HEK293 (cell line): ENCODE data around the gene STK24.

Experiments
- CTCF ChIA-PET: fragments of 350-600 bp; formaldehyde crosslinking; extraction: SDS; loops from one replicate; lab custom pipeline; 2021; ENCODE audit warnings: antibody characterized with exemption; lab: Yijun Ruan, JAX
- POLR2A ChIA-PET: fragments of 300-600 bp; formaldehyde crosslinking; extraction: SDS; loops from one replicate; lab custom pipeline; 2020; ENCODE audit warnings: antibody characterized with exemption, inconsistent platforms; lab: Yijun Ruan, JAX
- H3K27ac ChIP-seq: fragments of 200-500 bp; sonication (Bioruptor generic); 2 replicates; pipeline ENCODE4 v1.5.1; 2014; ENCODE audit warnings: low read depth, low read length, control low read depth, inconsistent platforms; ENCODE audit errors: extremely low read depth
- H3K36me3 ChIP-seq, 2 experiments: fragments of 200-500 bp in 1 of 2; sonication (Bioruptor generic) in 1 of 2; 1 replicate in 1 of 2; 2 replicates in 1 of 2; pipeline ENCODE4 v1.5.1; 2014 to 2017; ENCODE audit warnings: inconsistent platforms in 2 of 2, low read length in 2 of 2; ENCODE audit not compliant: control insufficient read depth in 2 of 2, insufficient read depth in 1 of 2
- H3K4me1 ChIP-seq: fragments of 200-500 bp; sonication (Bioruptor generic); 2 replicates; pipeline ENCODE4 v1.5.1; 2014; ENCODE audit warnings: mild to moderate bottlenecking, low read length, inconsistent platforms; ENCODE audit not compliant: control insufficient read depth, insufficient read depth
- H3K4me3 ChIP-seq: 2 replicates; pipeline ENCODE4 v1.5.1; 2011; ENCODE audit warnings: low read depth, mild to moderate bottlenecking, control low read depth, low read length, moderate library complexity
- H3K9me3 ChIP-seq: fragments of 200-500 bp; sonication (Bioruptor generic); 2 replicates; pipeline ENCODE4 v1.5.1; 2014; ENCODE audit warnings: low read depth, low read length, inconsistent platforms; ENCODE audit not compliant: control insufficient read depth, insufficient read depth
- BCL11A ChIP-seq: fragments of 450-650 bp; formaldehyde crosslinking; IDR thresholded peaks from 2 replicates; pipeline ENCODE4 v1.5.1; 2016; ENCODE audit warnings: low read depth, missing biosample characterization, missing genetic modification characterization
- GLIS2 ChIP-seq: fragments of 450-650 bp; formaldehyde crosslinking; IDR thresholded peaks from 2 replicates; pipeline ENCODE4 v1.5.1; 2016; ENCODE audit warnings: missing biosample characterization, missing genetic modification characterization
- HOXC10 ChIP-seq: sonication (generic); formaldehyde crosslinking; IDR thresholded peaks from 2 replicates; pipeline ENCODE4 v1.8.1; 2023; ENCODE audit warnings: mild to moderate bottlenecking, missing genetic modification reagents
- OSR2 ChIP-seq: fragments of 450-650 bp; formaldehyde crosslinking; IDR thresholded peaks from 2 replicates; pipeline ENCODE4 v1.5.1; 2016; ENCODE audit warnings: missing biosample characterization, missing genetic modification characterization
- SALL2 ChIP-seq: fragments of 450-650 bp; formaldehyde crosslinking; IDR thresholded peaks from 2 replicates; pipeline ENCODE4 v1.5.0; 2017; ENCODE audit warnings: missing biosample characterization, mild to moderate bottlenecking, missing genetic modification characterization, borderline replicate concordance
- SCRT1 ChIP-seq: fragments of 450-650 bp; formaldehyde crosslinking; IDR thresholded peaks from 2 replicates; pipeline ENCODE4 v1.5.1; 2016; ENCODE audit warnings: missing biosample characterization, missing genetic modification characterization, borderline replicate concordance
- SETDB1 ChIP-seq: IDR thresholded peaks from one replicate; pipeline ENCODE4 v1.6.1; 2017; ENCODE audit warnings: mild to moderate bottlenecking, low read length, moderate library complexity, mixed read lengths; ENCODE audit not compliant: insufficient read length
- SP7 ChIP-seq: fragments of 450-650 bp; formaldehyde crosslinking; IDR thresholded peaks from 2 replicates; pipeline ENCODE4 v1.5.1; 2016; ENCODE audit warnings: missing biosample characterization, missing genetic modification characterization
- YY2 ChIP-seq: fragments of 450-650 bp; formaldehyde crosslinking; IDR thresholded peaks from 2 replicates; pipeline ENCODE4 v1.5.1; 2016; ENCODE audit warnings: missing biosample characterization, missing genetic modification characterization
- ZBTB10 ChIP-seq: fragments of 450-650 bp; formaldehyde crosslinking; IDR thresholded peaks from 2 replicates; pipeline ENCODE4 v1.5.1; 2016; ENCODE audit warnings: missing biosample characterization, missing genetic modification characterization
- ZBTB44 ChIP-seq: fragments of 450-650 bp; IDR thresholded peaks from 2 replicates; pipeline ENCODE4 v1.5.1; 2018; ENCODE audit warnings: missing biosample characterization, mild to moderate bottlenecking, missing genetic modification characterization
- ZEB2 ChIP-seq: fragments of 450-650 bp; formaldehyde crosslinking; IDR thresholded peaks from 2 replicates; pipeline ENCODE4 v1.5.1; 2016; ENCODE audit warnings: missing biosample characterization, missing genetic modification characterization
- ZFP3 ChIP-seq: fragments of 450-650 bp; formaldehyde crosslinking; IDR thresholded peaks from 2 replicates; pipeline ENCODE4 v1.5.1; 2016; ENCODE audit warnings: low read depth, missing biosample characterization, missing genetic modification characterization
- ZFP41 ChIP-seq: fragments of 450-650 bp; formaldehyde crosslinking; IDR thresholded peaks from 2 replicates; pipeline ENCODE4 v1.5.1; 2016; ENCODE audit warnings: missing biosample characterization, missing genetic modification characterization, borderline replicate concordance
- ZNF16 ChIP-seq: fragments of 450-650 bp; formaldehyde crosslinking; IDR thresholded peaks from 2 replicates; pipeline ENCODE4 v1.5.1; 2016; ENCODE audit warnings: low read depth, missing biosample characterization, missing genetic modification characterization
- ZNF169 ChIP-seq: fragments of 450-650 bp; formaldehyde crosslinking; IDR thresholded peaks from 2 replicates; pipeline ENCODE4 v1.5.1; 2016; ENCODE audit warnings: missing biosample characterization, missing genetic modification characterization
- ZNF211 ChIP-seq: fragments of 450-650 bp; formaldehyde crosslinking; IDR thresholded peaks from 2 replicates; pipeline ENCODE4 v1.5.1; 2016; ENCODE audit warnings: low read depth, missing biosample characterization, missing genetic modification characterization
- ZNF433 ChIP-seq: fragments of 450-650 bp; formaldehyde crosslinking; IDR thresholded peaks from 2 replicates; pipeline ENCODE4 v1.5.1; 2016; ENCODE audit warnings: missing biosample characterization, missing genetic modification characterization, low read depth
- ZNF529 ChIP-seq: fragments of 450-650 bp; formaldehyde crosslinking; IDR thresholded peaks from 2 replicates; pipeline ENCODE4 v1.5.1; 2017; ENCODE audit warnings: missing genetic modification characterization, missing biosample characterization; ENCODE audit not compliant: insufficient replicate concordance
- ZNF558 ChIP-seq: fragments of 450-650 bp; formaldehyde crosslinking; IDR thresholded peaks from 2 replicates; pipeline ENCODE4 v1.5.1; 2016; ENCODE audit warnings: missing biosample characterization, missing genetic modification characterization
- ZNF561 ChIP-seq: fragments of 450-650 bp; IDR thresholded peaks from 2 replicates; pipeline ENCODE4 v1.5.1; 2018; ENCODE audit warnings: missing biosample characterization, missing genetic modification characterization, borderline replicate concordance
- ZNF580 ChIP-seq: fragments of 450-650 bp; formaldehyde crosslinking; IDR thresholded peaks from 2 replicates; pipeline ENCODE4 v1.5.1; 2016; ENCODE audit warnings: missing biosample characterization, missing genetic modification characterization
- ZNF677 ChIP-seq: fragments of 450-650 bp; IDR thresholded peaks from 2 replicates; pipeline ENCODE4 v1.5.0; 2018; ENCODE audit warnings: missing biosample characterization, mild to moderate bottlenecking, missing genetic modification characterization, moderate library complexity
- TF ChIP-seq, protein P1 (sequence below): fragments of 450-650 bp; formaldehyde crosslinking; IDR thresholded peaks from 2 replicates; pipeline ENCODE4 v1.5.1; 2017; ENCODE audit warnings: missing biosample characterization, missing genetic modification characterization

Gene STK24

GRCh38 chr13:98549006-98549727, 27.7 kb downstream of the STK24 start (continued):
- TF ChIP-seq GLIS2 (peak; percentile 15; the same call in 1 of the 2 replicates), SP7 (tag by site-specific recombination) (no peak), SCRT1 (tag by site-specific recombination) (no peak), ZNF169 (tag by site-specific recombination) (no peak), OSR2 (tag by site-specific recombination) (no peak), HOXC10 (CRISPR knock-in tag) (no peak), ZNF580 (tag by site-specific recombination) (no peak), ZFP41 (no peak), ZNF16 (tag by site-specific recombination) (no peak), SETDB1 (peak; percentile 43), ZNF558 (tag by site-specific recombination) (no peak)

- POLR2A ChIA-PET, result no interaction called here
- Histone ChIP-seq H3K36me3 (peaks cover 0 to 4% of the 10 kb centered on the region in 2 experiments; a peak in 2 of 3 replicates), H3K4me3 (no peak overlapping the region), H3K9me3 (no peaks in the 10 kb centered on the region), H3K27ac (no peak overlapping the region), H3K4me1 (no peaks in the 10 kb centered on the region)
- no peak for TF ChIP-seq ZNF433 (tag by site-specific recombination)
- CTCF ChIA-PET, result interaction anchor here (0.5 kb wide), 1 partner anchor 514 kb away, joined by 3 read pairs; no protein-coding TSS in a partner anchor
Measured at GRCh38 chr13:98548230-98548629, 28.7 kb downstream of the STK24 start.

GRCh38 chr13:98547455-98547854, 29.5 kb downstream of the STK24 start:
- ChIA-PET CTCF (no interaction called here), POLR2A (no interaction called here)
- peaks cover 0 to 4% of the 10 kb centered on the region in 2 experiments; a peak in 2 of 3 replicates for H3K36me3 ChIP-seq
- no peak overlapping the region for H3K4me3 ChIP-seq
- TF ChIP-seq SALL2 (tag by site-specific recombination) (no peak), ZNF211 (tag by site-specific recombination) (no peak), ZBTB10 (tag by site-specific recombination) (no peak), YY2 (tag by site-specific recombination) (no peak), BCL11A (no peak), ZNF16 (tag by site-specific recombination) (no peak), ZFP3 (no peak), ZEB2 (tag by site-specific recombination) (no peak), ZNF529 (tag by site-specific recombination) (no peak), ZNF561 (tag by site-specific recombination) (no peak), ZNF677 (tag by site-specific recombination) (no peak), ZBTB44 (tag by site-specific recombination) (no peak)
- TF ChIP-seq, protein P1, sequence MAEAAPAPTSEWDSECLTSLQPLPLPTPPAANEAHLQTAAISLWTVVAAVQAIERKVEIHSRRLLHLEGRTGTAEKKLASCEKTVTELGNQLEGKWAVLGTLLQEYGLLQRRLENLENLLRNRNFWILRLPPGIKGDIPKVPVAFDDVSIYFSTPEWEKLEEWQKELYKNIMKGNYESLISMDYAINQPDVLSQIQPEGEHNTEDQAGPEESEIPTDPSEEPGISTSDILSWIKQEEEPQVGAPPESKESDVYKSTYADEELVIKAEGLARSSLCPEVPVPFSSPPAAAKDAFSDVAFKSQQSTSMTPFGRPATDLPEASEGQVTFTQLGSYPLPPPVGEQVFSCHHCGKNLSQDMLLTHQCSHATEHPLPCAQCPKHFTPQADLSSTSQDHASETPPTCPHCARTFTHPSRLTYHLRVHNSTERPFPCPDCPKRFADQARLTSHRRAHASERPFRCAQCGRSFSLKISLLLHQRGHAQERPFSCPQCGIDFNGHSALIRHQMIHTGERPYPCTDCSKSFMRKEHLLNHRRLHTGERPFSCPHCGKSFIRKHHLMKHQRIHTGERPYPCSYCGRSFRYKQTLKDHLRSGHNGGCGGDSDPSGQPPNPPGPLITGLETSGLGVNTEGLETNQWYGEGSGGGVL (tag by site-specific recombination), result no peak
- H3K9me3 ChIP-seq, result no peaks in the 10 kb centered on the region
- no peaks in the 10 kb centered on the region for H3K4me1 ChIP-seq
- no peak overlapping the region for H3K27ac ChIP-seq
